ENCODE measurements around the gene ANKS1B. TPM values are rescaled to one million over a fixed set of nuclear protein-coding genes. Genes with fewer than 3 reads are reported as not detected.
A peak's percentile ranks its signal among the peaks of the same experiment; 100 is the strongest.

The ANKS1B gene
- total RNA-seq, 1 experiment from 2014 or later: 0.54 TPM

GRCh38 chr12:99686142-99686541, 298.6 kb downstream of the ANKS1B start:
- DNase-seq (ENCODE audit: low read depth, low spot score): no peak

GRCh38 chr12:99680276-99680675, 304.5 kb downstream of the ANKS1B start:
- CTCF ChIA-PET: no interaction called here
- RAD21 ChIA-PET (ENCODE audit: low non-redundant PET in 1 of 2, low total read pairs in 2 of 2, uncharacterized antibody in 2 of 2, unreplicated experiment in 2 of 2): no interaction called here

More at GRCh38 chr12:99686142-99686541, 298.6 kb downstream of the ANKS1B start:
- Histone ChIP-seq H3K9ac (ENCODE audit: low read length) (no peak overlapping the region), H3K79me2 (ENCODE audit: insufficient read depth, low read length) (no peaks in the 10 kb centered on the region), H3K4me3 (replicated peaks in 1 of 2; ENCODE audit: low read depth in 1 of 2, low read length in 2 of 2) (no peak overlapping the region), H3K9me3 (ENCODE audit: control insufficient read depth in 1 of 2, insufficient read depth in 1 of 2, low read depth in 1 of 2, low read length in 2 of 2) (no peaks in the 10 kb centered on the region), H3K27me3 (ENCODE audit: insufficient read depth, low read length) (no peaks in the 10 kb centered on the region), H3K4me1 (ENCODE audit: control insufficient read depth in 1 of 2, insufficient read depth in 2 of 2, low read length in 2 of 2) (no peaks in the 10 kb centered on the region), H2AFZ (ENCODE audit: low read depth, low read length, poor library complexity, severe bottlenecking) (no peak overlapping the region), H3K36me3 (ENCODE audit: control insufficient read depth in 1 of 2, insufficient read depth in 2 of 2, low read length in 2 of 2) (no peaks in the 10 kb centered on the region), H4K20me1 (ENCODE audit: insufficient read depth) (no peaks in the 10 kb centered on the region), H3K27ac (ENCODE audit: low read depth, low read length) (no peak overlapping the region), H3K4me2 (ENCODE audit: low read length) (no peak overlapping the region), H3K9me2 (ENCODE audit: insufficient read depth) (no peaks in the 10 kb centered on the region)
- no peak for ATAC-seq
- ChIA-PET CTCF (no interaction called here), RAD21 (ENCODE audit: low non-redundant PET in 1 of 2, low total read pairs in 2 of 2, uncharacterized antibody in 2 of 2, unreplicated experiment in 2 of 2) (no interaction called here), POLR2A (no interaction called here)
- intact Hi-C loops (cut with micrococcal nuclease): no loop called here
- no TSS peak for BruUV-seq (replicated peaks)
- TF ChIP-seq SP1 (IDR thresholded peaks at IDR 0.05; ENCODE audit: low read depth): no peak
- TF ChIP-seq SRF (IDR thresholded peaks at IDR 0.05; ENCODE audit: low read depth): 0 out of 2 replicates have a peak, but pooled peaks have one; percentile 39

More at GRCh38 chr12:99680276-99680675, 304.5 kb downstream of the ANKS1B start:
- TF ChIP-seq POLR2A (IDR thresholded peaks at IDR 0.05; ENCODE audit: borderline replicate concordance, extremely low read depth, insufficient read depth, insufficient read length) (no peak), REST (IDR thresholded peaks at IDR 0.05; ENCODE audit: low read depth) (no peak), ZFX (IDR thresholded peaks at IDR 0.05) (no peak), POLR2AphosphoS5 (IDR thresholded peaks at IDR 0.05; ENCODE audit: low read depth, low read length) (no peak), MAX (IDR thresholded peaks at IDR 0.05) (no peak), FOSL1 (IDR thresholded peaks at IDR 0.05; ENCODE audit: low read depth) (no peak), ELF1 (IDR thresholded peaks at IDR 0.05; ENCODE audit: borderline replicate concordance, low read depth) (no peak), TCF7L2 (IDR thresholded peaks at IDR 0.05; ENCODE audit: borderline replicate concordance, extremely low read depth, insufficient read depth, insufficient read length) (no peak), CTCF (IDR thresholded peaks at IDR 0.05 in 2 of 3, conservative IDR thresholded peaks at IDR 0.05 in 1 of 3; ENCODE audit: borderline replicate concordance in 1 of 3, insufficient read depth in 1 of 3, low read depth in 2 of 3, low read length in 2 of 3) (no peak), EZH2phosphoT487 (IDR thresholded peaks at IDR 0.05; ENCODE audit: borderline replicate concordance) (no peak), RAD21 (IDR thresholded peaks at IDR 0.05; ENCODE audit: low read depth) (no peak), EGR1 (IDR thresholded peaks at IDR 0.05; ENCODE audit: low read depth) (no peak)
- intact Hi-C loops (cut with micrococcal nuclease): no loop called here
- H3K9me3 ChIP-seq (ENCODE audit: control insufficient read depth in 1 of 2, insufficient read depth in 1 of 2, low read depth in 1 of 2, low read length in 2 of 2): no peaks in the 10 kb centered on the region
- no peak overlapping the region for H3K9ac ChIP-seq (ENCODE audit: low read length)
- no peaks in the 10 kb centered on the region for H4K20me1 ChIP-seq (ENCODE audit: insufficient read depth)
- no peaks in the 10 kb centered on the region for H3K79me2 ChIP-seq (ENCODE audit: insufficient read depth, low read length)
- DNase-seq (ENCODE audit: low read depth, low spot score): no peak
- no peak overlapping the region for H3K4me2 ChIP-seq (ENCODE audit: low read length)
- POLR2A ChIA-PET: no interaction called here
- H3K27ac ChIP-seq (ENCODE audit: low read depth, low read length): no peak overlapping the region
- H3K4me3 ChIP-seq (replicated peaks in 1 of 2; ENCODE audit: low read depth in 1 of 2, low read length in 2 of 2): no peak overlapping the region
- no peaks in the 10 kb centered on the region for H3K36me3 ChIP-seq (ENCODE audit: control insufficient read depth in 1 of 2, insufficient read depth in 2 of 2, low read length in 2 of 2)
- ATAC-seq: no peak
- no peaks in the 10 kb centered on the region for H3K27me3 ChIP-seq (ENCODE audit: insufficient read depth, low read length)
- no peak overlapping the region for H2AFZ ChIP-seq (ENCODE audit: low read depth, low read length, poor library complexity, severe bottlenecking)
- BruUV-seq (replicated peaks): no TSS peak
- H3K4me1 ChIP-seq (ENCODE audit: control insufficient read depth in 1 of 2, insufficient read depth in 2 of 2, low read length in 2 of 2): no peaks in the 10 kb centered on the region
- H3K9me2 ChIP-seq (ENCODE audit: insufficient read depth): no peaks in the 10 kb centered on the region

Measured in HCT116 (cell line).